Stimulated activated effector memory CD8-positive, alpha-beta T cell treated with anti-CD3 and anti-CD28 coated beads, Interleukin-12 subunit alpha, Interleukin-12 subunit beta, amount 100 ng/mL, for 72 hours (primary cell): ENCODE results near the gene FANCE.
A peak's percentile ranks its signal among the peaks of the same experiment; 100 is the strongest.
"Not testable (repeated sequence)": the region's sequence is repeated elsewhere in the genome, so short reads cannot be mapped to it uniquely, and the experiment has no call there.

Experiments used
- ATAC-seq: fragments of 150-1000 bp; cut with Tn5 transposase; 2 replicates; pipeline ENCODE4 v1.10.0; 2021
- DNase-seq, 2 donors: peaks; one replicate each; pipeline ENCODE4 v3.0.0; 2021 to 2022; ENCODE audit warnings: low spot score in 2 of 2
- H3K27ac Mint-ChIP-seq: one replicate; pipeline ENCODE4 v1.8.0; 2022; ENCODE audit warnings: mild to moderate bottlenecking, mixed read lengths
- H3K36me3 Mint-ChIP-seq: one replicate; pipeline ENCODE4 v1.8.0; 2022; ENCODE audit warnings: mild to moderate bottlenecking, mixed read lengths
- H3K4me1 Mint-ChIP-seq: one replicate; pipeline ENCODE4 v1.8.0; 2022; ENCODE audit warnings: mixed read lengths
- H3K4me3 Mint-ChIP-seq: one replicate; pipeline ENCODE4 v1.8.0; 2022; ENCODE audit warnings: mild to moderate bottlenecking, mixed read lengths
- H3K9me3 Mint-ChIP-seq: one replicate; pipeline ENCODE4 v1.8.0; 2022; ENCODE audit warnings: mixed read lengths

Gene FANCE

GRCh38 chr6:35507221-35507620 lies 55.1 kb downstream of the FANCE start:
- Mint-ChIP-seq H3K36me3 (no peaks in the 10 kb centered on the region), H3K4me3 (no peak overlapping the region), H3K9me3 (no peaks in the 10 kb centered on the region), H3K4me1 (no peaks in the 10 kb centered on the region), H3K27ac (no peak overlapping the region)
- no peak for DNase-seq
- no peak for ATAC-seq

GRCh38 chr6:35508027-35508426 lies 55.9 kb downstream of the FANCE start:
- DNase-seq (no peak), ATAC-seq (no peak)
- no peaks in the 10 kb centered on the region for H3K9me3 Mint-ChIP-seq
- no peak overlapping the region for H3K4me3 Mint-ChIP-seq
- H3K27ac Mint-ChIP-seq, result no peak overlapping the region
- no peaks in the 10 kb centered on the region for H3K36me3 Mint-ChIP-seq
- no peaks in the 10 kb centered on the region for H3K4me1 Mint-ChIP-seq

GRCh38 chr6:35508542-35508941 lies 56.4 kb downstream of the FANCE start:
- Mint-ChIP-seq H3K36me3 (no peaks in the 10 kb centered on the region), H3K9me3 (no peaks in the 10 kb centered on the region), H3K4me3 (no peak overlapping the region), H3K4me1 (no peaks in the 10 kb centered on the region), H3K27ac (no peak overlapping the region)
- DNase-seq, result no peak
- no peak for ATAC-seq

GRCh38 chr6:35510916-35511561 lies 58.9 kb downstream of the FANCE start:
- no peak for DNase-seq
- no peak for ATAC-seq
- Mint-ChIP-seq H3K36me3 (no peaks in the 10 kb centered on the region), H3K4me3 (no peak overlapping the region), H3K27ac (peak overlapping the region; percentile 60), H3K9me3 (no peaks in the 10 kb centered on the region), H3K4me1 (no peaks in the 10 kb centered on the region)

GRCh38 chr6:35511562-35511941 lies 59.4 kb downstream of the FANCE start:
- Mint-ChIP-seq H3K4me1 (no peaks in the 10 kb centered on the region), H3K4me3 (no peak overlapping the region), H3K27ac (peak overlapping the region; percentile 60), H3K36me3 (no peaks in the 10 kb centered on the region), H3K9me3 (no peaks in the 10 kb centered on the region)
- DNase-seq (no peak), ATAC-seq (no peak)

- no peak overlapping the region for H3K4me3 Mint-ChIP-seq
- ATAC-seq (no peak), DNase-seq (no peak)
- H3K36me3 Mint-ChIP-seq, result no peaks in the 10 kb centered on the region
- no peaks in the 10 kb centered on the region for H3K4me1 Mint-ChIP-seq
- no peaks in the 10 kb centered on the region for H3K9me3 Mint-ChIP-seq
- H3K27ac Mint-ChIP-seq, result no peak overlapping the region
Observed at GRCh38 chr6:35512006-35512405, 59.9 kb downstream of the FANCE start.

GRCh38 chr6:35512740-35513139 lies 60.6 kb downstream of the FANCE start, which contains the start of gene TULP1:
Gene TULP1, minus strand, starts transcription at chr6:35512896. Its CDS starts 38 bp downstream, at chr6:35512858.
- Mint-ChIP-seq H3K36me3 (no peaks in the 10 kb centered on the region), H3K4me3 (no peak within 1 kb of the TSS), H3K9me3 (no peaks in the 10 kb centered on the region), H3K27ac (no peak within 1 kb of the TSS), H3K4me1 (no peaks in the 10 kb centered on the region)
- DNase-seq (no peak), ATAC-seq (no peak)

- H3K9me3 Mint-ChIP-seq, result no peaks in the 10 kb centered on the region
- no peak overlapping the region for H3K4me3 Mint-ChIP-seq
- H3K4me1 Mint-ChIP-seq, result no peaks in the 10 kb centered on the region
Observed at GRCh38 chr6:35514587-35514986, 62.4 kb downstream of the FANCE start.

GRCh38 chr6:35515939-35516338 lies 63.8 kb downstream of the FANCE start:
- not testable (repeated sequence) for H3K4me3 Mint-ChIP-seq, H3K36me3 Mint-ChIP-seq, DNase-seq, ATAC-seq, H3K27ac Mint-ChIP-seq, H3K9me3 Mint-ChIP-seq, H3K4me1 Mint-ChIP-seq

More at GRCh38 chr6:35514587-35514986, 62.4 kb downstream of the FANCE start:
- ATAC-seq (no peak), DNase-seq (no peak)
- Mint-ChIP-seq H3K27ac (no peak overlapping the region), H3K36me3 (no peaks in the 10 kb centered on the region)
